ENCODE data around the gene HDAC4.

Gene HDAC4

DNA sequence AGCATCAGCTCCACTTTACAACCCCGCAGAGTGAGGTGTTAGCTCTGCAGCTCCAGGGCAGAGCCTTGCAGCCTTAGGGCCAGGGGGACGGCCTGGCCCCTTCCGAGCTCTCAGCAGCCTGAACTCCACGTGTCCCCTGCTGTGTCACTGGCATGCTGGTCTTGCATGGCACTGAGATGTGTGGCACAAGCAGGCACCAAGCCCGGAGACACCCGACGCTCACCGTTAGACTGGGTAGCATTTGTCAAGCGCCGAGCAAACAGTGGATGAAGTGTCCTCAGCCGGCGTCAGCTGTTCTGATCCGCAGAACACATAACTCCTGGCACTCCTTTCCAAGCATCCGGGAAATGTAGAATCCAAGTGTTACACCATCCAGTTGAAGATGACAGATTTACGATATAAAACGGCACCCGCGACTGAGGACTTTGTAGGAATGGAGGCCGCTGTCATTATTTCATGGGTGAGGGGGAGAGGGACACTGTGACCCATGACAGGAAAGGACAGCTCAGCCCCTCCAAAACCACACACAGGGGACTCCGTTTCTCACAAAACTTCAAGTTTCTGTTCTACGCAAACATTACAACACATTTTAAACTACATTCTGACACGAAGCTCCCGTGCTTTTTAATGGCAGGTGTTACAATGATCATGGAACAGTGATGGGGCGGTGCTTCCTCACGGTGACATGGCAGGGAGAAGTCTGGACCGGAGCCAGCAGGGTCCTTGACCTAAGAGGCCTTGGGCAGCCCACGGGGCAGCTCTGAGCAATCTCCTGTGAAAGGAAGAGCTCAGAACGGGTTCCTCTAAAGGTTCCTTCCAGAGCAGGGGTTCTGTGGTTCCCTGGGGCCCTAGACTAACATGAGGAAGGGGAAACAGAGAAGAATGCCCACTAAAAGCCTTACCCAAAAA is 89.4 kb downstream of the HDAC4 start:
- Histone ChIP-seq H3K36me3 (ENCODE audit: insufficient read depth, low read length) (no peaks in the 10 kb centered on the region), H3K4me3 (ENCODE audit: low read length) (peak overlapping the region; percentile 35), H3K9ac (ENCODE audit: low read depth, low read length) (peak overlapping the region; percentile 37), H3K4me2 (ENCODE audit: low read length) (peak overlapping the region; percentile 64), H3K27me3 (ENCODE audit: control insufficient read depth, insufficient read depth, low read length) (no peaks in the 10 kb centered on the region), H3K9me3 (replicated peaks; ENCODE audit: low read length) (no peaks in the 10 kb centered on the region), H3K4me1 (ENCODE audit: control insufficient read depth, insufficient read depth, low read length) (peaks cover 33% of the 10 kb centered on the region)

DNA sequence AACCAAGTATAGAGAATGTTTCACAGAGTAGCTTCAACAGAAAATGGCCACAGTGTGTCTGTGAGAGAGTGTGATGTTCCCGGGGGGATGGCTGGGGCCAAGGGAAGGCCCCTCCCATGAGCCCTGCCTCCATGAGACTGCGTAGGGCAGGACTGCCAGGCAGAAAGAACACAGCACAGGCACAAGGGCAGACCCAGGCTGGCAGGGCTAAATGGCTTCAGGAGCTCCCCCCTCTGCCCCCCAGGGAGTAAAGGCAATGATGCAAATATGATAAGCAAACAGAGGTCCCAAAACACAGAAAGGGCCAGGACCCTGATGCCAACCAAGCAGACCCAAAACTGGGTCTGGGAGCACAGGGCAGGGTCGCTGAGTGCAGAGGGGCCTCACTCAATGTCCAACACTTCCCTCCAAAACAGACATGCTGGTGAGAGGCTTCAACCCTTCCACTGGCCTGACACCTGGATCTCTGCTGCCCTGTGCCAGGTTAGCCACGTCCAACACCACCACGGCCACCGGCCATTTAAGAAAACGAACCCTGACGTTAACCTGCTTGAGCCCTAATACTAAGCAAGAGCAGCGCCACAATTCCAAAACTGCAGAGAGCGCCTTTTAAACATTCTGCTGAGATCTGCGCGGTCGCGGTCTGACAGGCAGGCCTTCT is 90.3 kb downstream of the HDAC4 start:
- Histone ChIP-seq H3K4me1 (ENCODE audit: control insufficient read depth, insufficient read depth, low read length) (peaks cover 33% of the 10 kb centered on the region), H3K4me3 (ENCODE audit: low read length) (no peak overlapping the region), H3K36me3 (ENCODE audit: insufficient read depth, low read length) (no peaks in the 10 kb centered on the region), H3K9ac (ENCODE audit: low read depth, low read length) (peak overlapping the region; percentile 27), H3K4me2 (ENCODE audit: low read length) (no peak overlapping the region), H3K27me3 (ENCODE audit: control insufficient read depth, insufficient read depth, low read length) (no peaks in the 10 kb centered on the region), H3K9me3 (replicated peaks; ENCODE audit: low read length) (no peaks in the 10 kb centered on the region)

DNA sequence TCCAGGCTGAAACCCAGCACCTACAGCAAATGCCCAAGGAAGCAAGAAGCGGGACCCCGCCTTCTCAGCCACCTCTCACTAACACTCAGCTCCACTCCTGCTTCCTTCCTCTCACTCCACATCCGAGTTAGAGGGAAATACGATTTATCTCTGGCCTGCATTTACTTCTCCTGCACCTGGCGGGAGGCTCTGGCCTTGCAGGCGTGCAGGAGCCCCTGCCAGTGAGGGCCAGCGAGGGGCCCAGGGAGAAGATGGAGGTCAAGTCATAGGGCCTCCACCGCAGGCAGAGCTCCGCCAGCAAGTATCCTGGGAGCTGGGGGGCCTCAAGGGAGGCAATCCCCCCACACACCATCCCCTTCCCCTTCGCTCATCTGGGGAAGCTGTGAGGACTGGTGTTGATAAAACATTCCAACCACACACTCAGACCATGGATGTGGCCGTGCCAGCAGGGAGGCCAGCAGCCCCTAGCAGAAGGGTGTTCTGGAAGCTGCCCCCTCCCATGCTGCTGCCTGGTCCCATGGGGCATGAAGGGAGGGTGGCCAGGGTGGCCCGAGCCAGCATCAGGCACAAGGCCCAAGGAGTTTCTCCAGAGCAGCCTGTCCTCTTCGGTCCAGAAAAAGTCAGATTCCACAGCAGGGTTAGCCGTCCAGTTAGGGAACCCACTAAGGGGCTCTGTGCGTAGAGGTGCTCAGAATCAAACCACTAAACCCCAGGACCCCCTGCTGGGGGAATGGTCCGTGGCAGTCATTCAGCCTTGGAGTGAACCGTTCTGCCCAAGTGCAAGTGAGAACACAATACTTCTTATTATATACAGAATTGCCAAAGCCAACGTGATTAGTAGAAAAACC is 91.2 kb downstream of the HDAC4 start:
- Histone ChIP-seq H3K27me3 (ENCODE audit: control insufficient read depth, insufficient read depth, low read length) (no peaks in the 10 kb centered on the region), H3K4me3 (ENCODE audit: low read length) (peak overlapping the region; percentile 50), H3K36me3 (ENCODE audit: insufficient read depth, low read length) (no peaks in the 10 kb centered on the region), H3K4me2 (ENCODE audit: low read length) (peak overlapping the region; percentile 76), H3K4me1 (ENCODE audit: control insufficient read depth, insufficient read depth, low read length) (peaks cover 33% of the 10 kb centered on the region), H3K9me3 (replicated peaks; ENCODE audit: low read length) (no peaks in the 10 kb centered on the region), H3K9ac (ENCODE audit: low read depth, low read length) (peak overlapping the region; percentile 59)

DNA sequence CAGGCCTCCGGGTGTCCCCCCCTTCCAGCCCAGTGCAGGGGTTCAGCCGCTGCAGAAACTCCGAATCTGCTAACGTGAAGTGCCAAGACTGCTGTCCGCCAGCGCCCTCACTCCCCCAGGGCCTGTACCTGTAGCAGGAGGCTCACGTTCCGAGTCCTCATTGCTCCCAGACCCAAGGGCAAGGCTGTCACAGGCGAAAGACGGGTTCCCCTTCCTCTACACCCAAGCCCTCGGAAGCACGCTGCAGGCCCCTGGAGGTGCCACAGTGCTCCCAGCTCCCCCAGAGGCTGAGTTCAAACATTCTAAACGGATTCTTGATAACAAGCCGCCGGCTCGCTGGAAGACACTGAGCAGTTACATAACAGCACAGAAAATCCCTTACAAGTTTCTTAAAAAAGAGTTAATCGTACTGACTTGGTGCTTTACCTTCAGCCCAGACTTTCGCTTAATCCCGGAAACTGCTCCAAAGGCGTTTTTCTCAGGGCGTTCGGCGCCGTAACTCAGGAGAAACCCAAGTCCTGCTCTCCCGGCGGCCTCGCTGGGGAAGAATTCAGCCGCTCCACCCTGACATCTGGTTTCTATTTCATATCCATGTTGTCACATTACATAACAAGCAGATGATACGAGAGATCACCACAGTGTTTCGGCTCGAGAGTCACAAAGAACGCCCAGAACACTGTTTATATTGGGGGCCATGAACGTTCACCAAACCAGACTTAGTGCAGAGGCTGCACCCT is 92.0 kb downstream of the HDAC4 start:
- Histone ChIP-seq H3K9me3 (replicated peaks; ENCODE audit: low read length) (no peaks in the 10 kb centered on the region), H3K4me1 (ENCODE audit: control insufficient read depth, insufficient read depth, low read length) (peaks cover 36% of the 10 kb centered on the region), H3K36me3 (ENCODE audit: insufficient read depth, low read length) (no peaks in the 10 kb centered on the region), H3K9ac (ENCODE audit: low read depth, low read length) (peak overlapping the region; percentile 59), H3K4me3 (ENCODE audit: low read length) (peak overlapping the region; percentile 50), H3K27me3 (ENCODE audit: control insufficient read depth, insufficient read depth, low read length) (no peaks in the 10 kb centered on the region), H3K4me2 (ENCODE audit: low read length) (peak overlapping the region; percentile 76)

DNA sequence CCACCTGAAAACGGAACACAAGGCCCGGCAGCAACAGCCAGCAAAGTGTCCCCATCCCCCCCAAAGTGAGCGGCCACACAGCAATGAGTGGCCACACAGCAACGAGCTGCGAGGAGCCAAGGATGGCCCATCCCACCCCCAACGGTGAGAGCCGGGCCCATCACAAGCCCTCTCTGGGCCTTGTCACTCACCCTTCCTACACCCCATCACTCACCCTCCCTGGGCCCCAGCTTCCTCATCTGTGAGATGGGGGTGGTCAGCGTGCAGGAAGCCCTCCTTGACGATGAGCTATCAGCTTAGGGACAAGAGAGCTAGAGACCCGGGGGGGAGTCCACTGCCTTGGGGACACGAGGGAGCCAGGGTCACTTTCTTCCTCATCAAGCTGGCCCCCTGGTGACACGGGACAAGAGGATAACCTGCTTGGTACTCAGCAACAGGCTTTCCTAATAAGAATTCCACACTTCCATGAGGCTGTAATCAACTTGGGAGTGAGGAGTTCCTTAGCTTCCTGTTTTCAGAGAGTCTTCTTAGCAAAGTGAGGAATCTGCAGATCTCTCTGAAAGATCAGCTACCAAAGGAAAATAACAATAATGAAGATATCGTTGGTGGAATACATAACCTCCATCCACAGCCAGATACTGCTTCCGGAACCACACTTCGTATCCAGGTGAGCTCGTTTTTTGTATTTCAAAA is 92.8 kb downstream of the HDAC4 start:
- H3K4me2 ChIP-seq (ENCODE audit: low read length), result peak overlapping the region; percentile 76
- H3K4me1 ChIP-seq (ENCODE audit: control insufficient read depth, insufficient read depth, low read length), result peaks cover 41% of the 10 kb centered on the region
- H3K27me3 ChIP-seq (ENCODE audit: control insufficient read depth, insufficient read depth, low read length), result no peaks in the 10 kb centered on the region
- H3K4me3 ChIP-seq (ENCODE audit: low read length), result peak overlapping the region; percentile 50
- H3K36me3 ChIP-seq (ENCODE audit: insufficient read depth, low read length), result no peaks in the 10 kb centered on the region
- H3K9ac ChIP-seq (ENCODE audit: low read depth, low read length), result no peak overlapping the region
- no peaks in the 10 kb centered on the region for H3K9me3 ChIP-seq (replicated peaks; ENCODE audit: low read length)

DNA sequence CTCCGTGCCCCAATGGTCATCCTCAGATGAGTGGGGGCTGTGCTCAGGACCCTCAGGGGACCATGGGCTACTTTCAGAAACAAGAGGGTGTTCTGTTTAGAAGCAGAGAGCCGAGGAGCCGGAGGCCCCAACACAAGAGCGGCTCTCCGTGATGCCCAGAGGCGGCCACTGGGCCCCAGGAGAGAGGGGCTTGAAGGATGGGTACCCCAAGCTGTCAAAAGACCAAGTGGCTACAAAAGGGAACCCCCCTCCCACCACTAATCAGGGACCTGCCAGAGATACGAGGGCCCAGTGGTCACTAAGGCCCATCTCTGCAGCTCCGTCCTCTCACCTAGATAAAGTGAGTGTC is 93.6 kb downstream of the HDAC4 start:
- Histone ChIP-seq H3K4me3 (ENCODE audit: low read length) (no peak overlapping the region), H3K27me3 (ENCODE audit: control insufficient read depth, insufficient read depth, low read length) (no peaks in the 10 kb centered on the region), H3K9ac (ENCODE audit: low read depth, low read length) (no peak overlapping the region), H3K9me3 (replicated peaks; ENCODE audit: low read length) (no peaks in the 10 kb centered on the region), H3K4me1 (ENCODE audit: control insufficient read depth, insufficient read depth, low read length) (peaks cover 41% of the 10 kb centered on the region), H3K36me3 (ENCODE audit: insufficient read depth, low read length) (no peaks in the 10 kb centered on the region), H3K4me2 (ENCODE audit: low read length) (no peak overlapping the region)

DNA sequence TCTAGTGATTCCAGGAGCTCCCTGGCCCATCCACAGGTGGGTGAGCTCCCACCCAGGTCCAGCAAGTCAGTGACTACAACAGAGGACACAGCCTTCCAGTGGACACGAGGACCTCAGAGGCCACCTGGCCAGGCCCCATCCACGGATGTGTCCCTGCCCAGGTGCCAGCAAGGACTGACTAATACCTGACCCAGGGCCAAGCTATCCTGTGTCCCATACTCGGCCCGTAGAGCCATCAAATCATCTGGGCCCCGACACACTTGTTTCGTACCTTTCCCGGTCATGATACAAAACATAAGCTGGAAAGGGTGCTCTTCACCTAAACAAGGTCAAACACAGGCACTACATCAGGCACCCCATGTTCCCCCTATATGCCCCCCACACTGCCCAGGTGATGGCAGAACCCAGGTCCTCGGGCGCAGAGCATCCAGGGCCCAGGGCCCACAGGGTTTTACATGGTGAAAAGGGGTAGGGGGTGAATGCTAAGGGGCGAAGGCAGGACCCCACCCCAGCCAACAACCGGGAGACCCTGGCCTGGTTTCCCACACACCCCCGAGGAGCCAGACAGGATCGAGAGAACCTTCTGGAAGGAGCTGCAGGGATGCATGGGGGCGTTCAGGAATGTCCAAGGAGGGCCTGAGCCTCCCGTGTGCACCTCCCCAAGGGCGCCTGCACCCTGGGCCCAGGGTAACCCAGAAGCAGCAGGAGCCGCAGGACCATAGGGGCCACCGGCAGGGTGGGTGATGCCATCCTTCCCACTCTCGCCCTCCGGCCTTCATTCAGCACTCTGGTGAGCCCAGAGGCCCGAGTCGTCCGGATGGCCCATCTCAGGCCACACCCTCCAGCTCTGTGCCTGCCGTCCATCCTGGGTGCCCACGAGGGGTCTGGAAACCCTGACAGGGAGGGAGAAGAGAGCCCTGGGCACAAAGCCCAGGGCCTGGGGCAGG is 94.3 kb downstream of the HDAC4 start:
- Histone ChIP-seq H3K4me2 (ENCODE audit: low read length) (no peak overlapping the region), H3K9me3 (replicated peaks; ENCODE audit: low read length) (no peaks in the 10 kb centered on the region), H3K36me3 (ENCODE audit: insufficient read depth, low read length) (no peaks in the 10 kb centered on the region), H3K4me3 (ENCODE audit: low read length) (no peak overlapping the region), H3K27me3 (ENCODE audit: control insufficient read depth, insufficient read depth, low read length) (no peaks in the 10 kb centered on the region), H3K9ac (ENCODE audit: low read depth, low read length) (no peak overlapping the region), H3K4me1 (ENCODE audit: control insufficient read depth, insufficient read depth, low read length) (peaks cover 36% of the 10 kb centered on the region)

DNA sequence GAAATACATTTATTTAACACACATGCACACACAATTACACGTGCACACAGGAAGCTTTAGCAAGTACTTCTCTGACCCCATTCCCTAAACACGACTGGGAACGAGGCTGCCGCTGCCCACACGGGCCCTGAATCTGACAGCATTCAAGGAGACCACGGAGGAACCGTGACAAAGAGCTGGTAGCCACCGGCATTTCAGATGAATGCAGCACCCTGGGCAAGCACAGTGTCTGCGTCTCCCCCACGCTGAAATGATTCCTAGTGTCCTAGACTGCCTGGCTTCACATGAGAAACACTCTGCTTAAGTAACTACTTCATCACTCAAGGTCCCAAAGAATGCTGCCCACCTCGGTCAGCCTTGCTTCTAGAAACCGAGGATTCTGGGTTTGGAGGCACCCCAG is 95.0 kb downstream of the HDAC4 start:
- H3K9ac ChIP-seq (ENCODE audit: low read depth, low read length), result no peak overlapping the region
- H3K36me3 ChIP-seq (ENCODE audit: insufficient read depth, low read length), result no peaks in the 10 kb centered on the region
- peaks cover 28% of the 10 kb centered on the region for H3K4me1 ChIP-seq (ENCODE audit: control insufficient read depth, insufficient read depth, low read length)
- no peak overlapping the region for H3K4me2 ChIP-seq (ENCODE audit: low read length)
- no peak overlapping the region for H3K4me3 ChIP-seq (ENCODE audit: low read length)
- no peaks in the 10 kb centered on the region for H3K9me3 ChIP-seq (replicated peaks; ENCODE audit: low read length)
- H3K27me3 ChIP-seq (ENCODE audit: control insufficient read depth, insufficient read depth, low read length), result no peaks in the 10 kb centered on the region

DNA sequence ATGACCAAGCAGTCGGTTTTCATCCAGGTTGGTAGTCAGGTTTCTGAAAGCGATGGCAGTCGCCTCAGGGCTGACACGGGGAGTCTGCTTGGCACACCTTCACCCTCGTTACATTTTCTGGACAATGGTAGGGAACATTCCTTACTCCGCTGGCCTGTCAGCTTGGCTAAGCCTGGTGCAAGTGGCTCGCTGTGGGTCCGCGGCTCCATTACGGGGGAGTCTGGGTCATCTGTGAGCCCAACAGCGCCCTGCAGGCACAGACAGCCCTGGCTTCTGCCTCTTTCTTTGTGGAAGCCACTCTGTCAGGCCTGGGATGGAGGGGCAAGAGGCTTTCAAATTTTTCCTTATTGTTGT is 95.6 kb downstream of the HDAC4 start:
- H3K27me3 ChIP-seq (ENCODE audit: control insufficient read depth, insufficient read depth, low read length), result no peaks in the 10 kb centered on the region
- H3K9me3 ChIP-seq (replicated peaks; ENCODE audit: low read length), result no peaks in the 10 kb centered on the region
- H3K36me3 ChIP-seq (ENCODE audit: insufficient read depth, low read length), result no peaks in the 10 kb centered on the region
- H3K4me1 ChIP-seq (ENCODE audit: control insufficient read depth, insufficient read depth, low read length), result peaks cover 23% of the 10 kb centered on the region
- H3K4me3 ChIP-seq (ENCODE audit: low read length), result no peak overlapping the region
- no peak overlapping the region for H3K9ac ChIP-seq (ENCODE audit: low read depth, low read length)
- H3K4me2 ChIP-seq (ENCODE audit: low read length), result no peak overlapping the region

Data from skeletal muscle satellite cell (primary cell).